HG02588 (cell line): ENCODE results near the gene MAPK1.
"Not testable (repeated sequence)": the region's sequence is repeated elsewhere in the genome, so short reads cannot be mapped to it uniquely, and the experiment has no call there.

ENCODE experiments used
- ATAC-seq: cut with Tn5 transposase; IDR thresholded peaks from one replicate; pipeline ENCODE4 v1.9.1; 2021; ENCODE audit warnings: mild to moderate bottlenecking, moderate library complexity; ENCODE audit not compliant: unreplicated experiment

MAPK1 gene

GRCh38 chr22:21823740-21824444 lies 43.6 kb downstream of the MAPK1 start:
- ATAC-seq, result no peak

DNA sequence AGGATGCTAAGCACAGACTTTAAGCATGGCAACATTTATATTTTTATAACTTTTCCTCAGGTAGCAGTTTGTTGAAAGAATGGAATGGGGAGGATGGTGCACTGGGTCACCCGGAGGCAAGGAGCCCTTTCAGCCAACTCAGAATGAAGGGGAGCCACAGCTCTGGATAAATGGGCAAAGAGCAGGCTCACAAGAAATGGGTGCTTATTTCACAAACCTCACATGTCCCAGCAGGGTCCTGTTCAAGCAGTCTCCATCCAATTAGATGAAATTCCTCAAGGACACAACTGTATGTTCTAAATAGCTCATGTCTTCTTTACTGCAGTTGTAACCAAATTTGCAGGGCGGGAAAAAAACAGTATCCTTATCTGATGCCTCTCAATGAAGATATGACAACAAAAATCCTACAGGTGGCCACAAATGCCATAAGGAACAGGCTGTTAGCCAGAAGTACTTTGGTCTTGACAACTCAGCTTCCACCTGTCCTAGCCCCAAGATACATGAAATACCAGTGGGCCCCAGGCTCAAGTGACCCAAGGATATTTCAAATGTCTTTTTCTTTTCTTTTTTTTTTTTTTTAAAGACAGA lies 48.2 kb downstream of the MAPK1 start:
- ATAC-seq, result no peak

GRCh38 chr22:21818487-21819182 lies 48.8 kb downstream of the MAPK1 start:
- ATAC-seq, result no peak

GRCh38 chr22:21817497-21817853 lies 50.0 kb downstream of the MAPK1 start:
- not testable (repeated sequence) for ATAC-seq

GRCh38 chr22:21816787-21817496 lies 50.5 kb downstream of the MAPK1 start:
- ATAC-seq, result no peak

GRCh38 chr22:21816472-21816786 lies 51.0 kb downstream of the MAPK1 start:
- ATAC-seq, result no peak

DNA sequence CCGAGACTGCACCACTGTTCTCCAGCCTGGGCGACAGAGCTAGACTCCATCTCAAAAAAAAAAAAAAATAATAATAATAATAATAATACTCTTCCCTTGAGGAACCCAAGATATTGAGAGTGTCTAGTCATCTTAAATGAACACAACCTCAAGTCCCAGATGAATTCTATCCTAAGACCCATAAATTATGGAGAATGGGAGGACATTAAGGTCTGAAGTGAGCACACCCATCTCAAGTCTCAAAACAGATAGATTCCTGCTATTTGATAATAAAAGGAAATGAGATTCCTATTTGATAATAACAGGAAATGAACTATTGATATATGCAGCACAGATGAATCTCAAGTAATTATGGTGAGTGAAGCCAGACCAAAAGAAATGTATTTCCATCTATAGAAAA lies 51.5 kb downstream of the MAPK1 start:
- no peak for ATAC-seq

DNA sequence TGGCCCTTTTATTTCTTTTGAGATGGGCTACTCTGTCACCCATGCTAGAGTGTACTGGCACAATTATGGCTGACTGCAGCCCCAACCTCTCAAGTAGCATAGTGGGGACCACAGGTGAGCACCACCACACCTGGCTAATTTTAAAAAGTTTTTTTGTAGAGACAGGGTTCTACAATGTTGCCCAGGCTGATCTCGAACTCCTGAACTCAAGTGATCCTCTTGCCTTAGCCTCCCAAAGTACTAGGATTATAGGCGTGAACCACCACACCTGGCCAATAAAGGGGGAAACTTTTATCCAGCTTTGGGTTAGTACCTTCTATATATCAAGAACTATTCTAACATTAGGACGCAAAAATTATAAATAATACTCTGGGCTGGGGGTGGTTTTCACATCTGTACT lies 52.1 kb downstream of the MAPK1 start:
- ATAC-seq, result no peak

DNA sequence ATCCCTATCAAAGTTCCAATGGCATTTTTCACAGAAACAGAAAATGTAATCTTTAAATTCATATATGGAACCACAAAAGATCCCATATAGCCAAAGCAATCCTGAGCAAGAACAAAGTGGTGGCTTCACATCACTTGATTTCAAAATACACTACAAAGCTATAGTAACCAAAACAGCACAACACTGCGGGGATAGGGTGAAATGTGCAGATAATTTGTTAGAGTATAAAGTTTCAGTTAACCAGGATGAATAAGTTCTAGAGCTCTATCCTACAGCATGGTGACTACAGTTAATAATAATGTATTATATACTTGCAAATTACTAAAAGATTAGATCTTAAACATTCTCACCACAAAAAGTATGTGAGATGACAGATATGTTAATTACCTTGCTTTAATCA lies 55.5 kb downstream of the MAPK1 start:
- ATAC-seq, result no peak

- no peak for ATAC-seq
These were observed 59.6 kb downstream of the MAPK1 start for GRCh38 chr22:21807544-21808529.

GRCh38 chr22:21805325-21805724 lies 62.1 kb downstream of the MAPK1 start:
- ATAC-seq, result not testable (repeated sequence)

DNA sequence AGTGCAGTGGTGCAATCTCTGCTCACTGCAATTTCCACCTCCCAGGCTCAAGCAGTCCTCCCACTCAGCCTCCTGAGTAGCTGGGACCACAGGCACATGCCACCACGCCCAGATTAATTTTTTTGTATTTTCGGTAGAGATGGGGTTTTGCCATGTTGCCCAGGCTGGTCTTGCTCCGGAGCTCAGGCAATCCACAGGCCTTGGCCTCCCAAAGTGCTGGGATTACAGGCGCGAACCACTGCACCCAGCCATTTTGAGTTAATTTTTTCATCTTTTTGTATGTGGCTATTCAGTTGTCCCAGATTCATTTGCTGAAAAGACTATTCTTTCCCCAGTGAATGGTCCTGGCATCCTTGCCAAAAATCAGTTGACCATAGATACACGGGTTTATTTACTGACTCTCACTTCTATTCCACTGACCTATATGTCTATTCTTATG lies 63.6 kb downstream of the MAPK1 start:
- ATAC-seq, result no peak

DNA sequence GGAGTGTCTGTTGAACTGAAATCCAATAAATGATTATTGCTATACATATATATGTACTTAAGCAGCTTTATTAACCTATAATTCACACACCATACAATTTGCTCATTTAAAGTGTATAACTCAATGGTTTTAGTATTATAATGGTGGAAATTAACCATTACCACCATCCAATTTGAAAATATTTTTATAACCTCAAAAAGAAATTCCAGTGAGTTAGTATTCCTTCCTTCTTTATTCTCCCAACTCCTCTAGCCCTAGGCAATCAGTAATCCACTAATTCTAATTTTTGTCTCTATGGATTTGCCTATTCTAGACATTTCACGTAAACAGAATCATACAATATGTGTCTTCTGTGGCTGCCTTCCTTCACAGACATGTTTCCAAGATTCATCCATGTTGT lies 64.8 kb downstream of the MAPK1 start:
- no peak for ATAC-seq

DNA sequence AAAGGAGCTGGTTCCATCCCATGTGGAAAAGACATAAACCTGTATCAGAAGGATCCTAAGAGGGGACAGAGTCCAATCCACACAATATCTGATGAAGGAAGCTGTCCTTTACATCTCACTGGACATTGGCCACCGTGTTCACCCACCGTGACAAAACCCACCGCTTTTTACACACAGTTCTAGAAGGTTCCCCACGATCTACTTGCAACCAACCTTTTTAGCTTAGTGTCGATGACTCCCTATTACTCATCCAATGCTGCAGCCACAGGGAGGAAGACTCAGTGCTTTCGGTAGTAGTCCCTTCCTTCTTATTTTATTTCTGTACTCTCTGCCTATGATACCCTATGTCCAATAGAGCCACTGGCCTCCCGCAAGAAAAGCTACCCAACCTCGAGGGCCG lies 65.4 kb downstream of the MAPK1 start:
- no peak for ATAC-seq

DNA sequence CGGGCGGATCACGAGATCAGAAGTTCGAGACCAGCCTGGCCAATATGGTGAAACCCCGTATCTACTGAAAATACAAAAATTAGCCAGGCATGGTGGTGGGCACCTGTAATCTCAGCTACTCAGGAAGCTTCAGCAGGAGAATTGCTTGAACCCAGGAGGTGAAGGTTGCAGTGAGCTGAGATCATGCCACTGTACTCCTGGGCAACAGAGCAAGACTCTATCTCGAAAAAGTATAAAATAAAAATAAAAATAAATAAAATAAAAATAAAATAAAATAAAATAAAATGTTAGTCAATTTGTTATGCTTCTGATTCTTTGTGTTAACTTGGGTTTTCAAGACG lies 66.2 kb downstream of the MAPK1 start:
- ATAC-seq, result not testable (repeated sequence)

DNA sequence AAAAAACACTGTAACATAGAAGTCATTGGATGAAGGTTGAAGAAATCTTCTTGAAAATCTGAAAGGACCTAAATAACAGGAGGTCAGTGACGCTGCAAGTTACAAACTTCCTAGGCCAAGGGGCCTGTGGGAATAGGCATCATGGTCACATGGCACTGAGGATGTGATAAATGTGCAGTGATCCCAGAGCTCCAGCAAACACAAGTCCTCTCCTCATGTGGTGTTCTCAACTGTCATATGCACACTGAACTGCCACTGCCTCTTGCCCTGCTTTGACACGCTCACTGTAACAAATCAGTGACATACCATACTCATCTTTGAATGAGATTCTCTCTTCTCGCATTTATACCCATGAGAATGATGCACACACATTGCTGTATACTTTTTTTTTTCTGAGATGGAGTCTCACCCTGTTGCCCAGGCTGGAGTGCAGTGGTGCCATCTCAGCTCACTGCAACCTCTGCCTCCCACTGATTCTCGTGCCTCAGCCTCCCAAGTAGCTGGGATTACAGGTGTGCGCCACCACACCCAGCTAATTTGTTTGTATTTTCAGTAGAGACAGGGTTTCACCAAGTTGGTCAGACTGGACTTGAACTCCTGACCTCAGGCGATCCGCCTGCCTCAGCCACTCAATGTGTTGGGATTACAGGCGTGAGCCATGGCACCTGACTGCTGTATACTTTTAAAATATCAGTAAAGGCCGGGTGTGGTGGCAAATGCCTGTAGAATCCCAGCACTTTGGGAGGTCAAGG lies 66.7 kb downstream of the MAPK1 start:
- no peak for ATAC-seq

- no peak for ATAC-seq
These were observed 69.8 kb downstream of the MAPK1 start for GRCh38 chr22:21797444-21798221.

GRCh38 chr22:21796863-21797262 lies 70.6 kb downstream of the MAPK1 start:
- ATAC-seq, result no peak

DNA sequence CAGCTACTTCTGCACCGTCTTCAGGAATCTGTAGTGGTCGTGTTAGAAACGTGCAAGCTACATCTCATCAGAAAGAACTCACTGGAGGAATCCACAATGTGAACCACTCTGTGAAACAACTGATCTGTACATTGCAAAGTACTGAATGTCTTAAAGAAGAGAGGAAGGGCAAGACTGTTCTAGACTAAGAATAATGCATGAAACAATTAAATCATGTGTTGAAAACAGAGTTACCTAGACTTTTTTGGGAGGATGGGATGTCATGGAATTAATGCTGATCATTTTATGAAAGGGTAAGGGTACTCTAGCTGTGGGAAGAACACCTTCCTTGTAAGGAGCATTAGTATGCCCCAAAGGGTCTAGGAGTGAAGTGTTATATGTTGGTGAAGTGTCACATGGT lies 71.2 kb downstream of the MAPK1 start:
- ATAC-seq, result no peak
